GM19025 (cell line): ENCODE data around the gene SNTG2.

Experiments used
- ATAC-seq: cut with Tn5 transposase; IDR thresholded peaks from one replicate; pipeline ENCODE4 v1.9.1; 2021; ENCODE audit warnings: mild to moderate bottlenecking, low read depth, moderate library complexity; ENCODE audit not compliant: unreplicated experiment

The SNTG2 gene

GRCh38 chr2:926259-926793, 24.3 kb upstream of the SNTG2 start:
- no peak for ATAC-seq

GRCh38 chr2:926896-927295, 23.8 kb upstream of the SNTG2 start:
- no peak for ATAC-seq

- no peak for ATAC-seq
Measured at GRCh38 chr2:929011-929735, 21.5 kb upstream of the SNTG2 start.

GRCh38 chr2:929925-930324, 20.7 kb upstream of the SNTG2 start:
- no peak for ATAC-seq

GRCh38 chr2:930935-931334, 19.7 kb upstream of the SNTG2 start:
- no peak for ATAC-seq

GRCh38 chr2:932320-933115, 18.1 kb upstream of the SNTG2 start:
- ATAC-seq = no peak

- no peak for ATAC-seq
Measured at GRCh38 chr2:933734-934295, 16.8 kb upstream of the SNTG2 start.

- no peak for ATAC-seq
Measured at GRCh38 chr2:937530-937929, 13.1 kb upstream of the SNTG2 start.

GRCh38 chr2:938181-939005, 12.3 kb upstream of the SNTG2 start:
- no peak for ATAC-seq

GRCh38 chr2:939936-940601, 10.6 kb upstream of the SNTG2 start:
- no peak for ATAC-seq

GRCh38 chr2:941871-942270, 8.8 kb upstream of the SNTG2 start:
- ATAC-seq = no peak

- ATAC-seq = no peak
Measured at GRCh38 chr2:942775-943460, 7.7 kb upstream of the SNTG2 start.

- ATAC-seq = no peak
Measured at GRCh38 chr2:943461-943797, 7.2 kb upstream of the SNTG2 start.

- no peak for ATAC-seq
Measured at GRCh38 chr2:943821-944220, 6.8 kb upstream of the SNTG2 start.

GRCh38 chr2:944693-945092, 6.0 kb upstream of the SNTG2 start:
- no peak for ATAC-seq

GRCh38 chr2:945104-945503, 5.5 kb upstream of the SNTG2 start:
- no peak for ATAC-seq

- ATAC-seq = no peak
Measured at GRCh38 chr2:946073-946948, 4.3 kb upstream of the SNTG2 start.

GRCh38 chr2:949384-950079, 1.1 kb upstream of the SNTG2 start:
- ATAC-seq = no peak
